HepG2 (cell line): ENCODE data around the gene TNFRSF6B. TPM values are rescaled to one million over a fixed set of nuclear protein-coding genes. Genes with fewer than 3 reads are reported as not detected.
A peak's percentile ranks its signal among the peaks of the same experiment; 100 is the strongest.

Source experiments
- ARID3A ChIP-seq: IDR thresholded peaks from 2 replicates; pipeline ENCODE4 v1.6.1; 2012; ENCODE audit warnings: low read depth, low read length, improper control_type of control experiment
- HDAC6 ChIP-seq: fragments of 200-600 bp; sonication (generic); IDR thresholded peaks from 2 replicates; pipeline ENCODE4 v1.7.0; 2017; ENCODE audit warnings: mild to moderate bottlenecking, antibody characterized with exemption, low read length, low read depth
- ZBTB3 ChIP-seq: sonication (generic); formaldehyde crosslinking; IDR thresholded peaks from 2 replicates; pipeline ENCODE4 v1.4.0; 2020; ENCODE audit warnings: low read depth, mild to moderate bottlenecking, moderate library complexity, missing genetic modification reagents, borderline replicate concordance
- ZBTB43 ChIP-seq: sonication (generic); formaldehyde crosslinking; conservative IDR thresholded peaks from 2 replicates; pipeline ENCODE4 v1.4.0; 2020; ENCODE audit warnings: missing genetic modification reagents
- ZNF318 ChIP-seq: sonication (generic); formaldehyde crosslinking; IDR thresholded peaks from 2 replicates; pipeline ENCODE4 v1.4.0; 2020; ENCODE audit warnings: mild to moderate bottlenecking, missing genetic modification reagents
- ZNF605 ChIP-seq: sonication (generic); formaldehyde crosslinking; IDR thresholded peaks from 2 replicates; pipeline ENCODE4 v1.8.0; 2022; ENCODE audit warnings: mild to moderate bottlenecking, missing genetic modification reagents
- polyA plus RNA-seq, 8 experiments: library from polyadenylated mRNA; depleted of rRNA in 3 of 8; stranded (reverse) in 7 of 8; unstranded in 1 of 8; fragments of >200 nt; fragmentation: Illumina TruSeq in 4 of 8; extraction: Trizol in 4 of 8; gene quantifications; 2 replicates each; pipeline versions ENCODE4 v1.2.1 to v1.2.3, GENCODE V29; 2011 to 2016; ENCODE audit warnings: low read depth in 4 of 8, missing spikeins in 1 of 8, mixed read lengths in 1 of 8; ENCODE audit not compliant: insufficient read depth in 1 of 8
- total RNA-seq, 5 experiments: library from RNA; depleted of rRNA; stranded (reverse); fragments of >200 nt; fragmentation: Illumina TruSeq; extraction: Trizol; gene quantifications; 2 replicates each; pipeline ENCODE4 v1.2.3, GENCODE V29; 2016; ENCODE audit warnings: low read depth in 1 of 5
- TF ChIP-seq, protein P1 (sequence below): sonication (generic); formaldehyde crosslinking; IDR thresholded peaks from 2 replicates; pipeline ENCODE4 v1.5.0; 2020; ENCODE audit warnings: mild to moderate bottlenecking, missing genetic modification reagents, borderline replicate concordance

Gene TNFRSF6B
- total and polyA plus RNA-seq, 2 of the 13 experiments (the other 11 are each of a cell fraction or from before 2014, with no cell fraction given), result 0.24 TPM; not detected in 1

- no peak for TF ChIP-seq ARID3A
- peak; percentile 97 for TF ChIP-seq ZNF605 (CRISPR knock-in tag)
- peak; percentile 30 for TF ChIP-seq ZNF318 (CRISPR knock-in tag)
- TF ChIP-seq ZBTB3 (CRISPR knock-in tag), result peak; percentile 82; the same call in 1 of the 2 replicates
- no peak for TF ChIP-seq HDAC6
- TF ChIP-seq, protein P1, sequence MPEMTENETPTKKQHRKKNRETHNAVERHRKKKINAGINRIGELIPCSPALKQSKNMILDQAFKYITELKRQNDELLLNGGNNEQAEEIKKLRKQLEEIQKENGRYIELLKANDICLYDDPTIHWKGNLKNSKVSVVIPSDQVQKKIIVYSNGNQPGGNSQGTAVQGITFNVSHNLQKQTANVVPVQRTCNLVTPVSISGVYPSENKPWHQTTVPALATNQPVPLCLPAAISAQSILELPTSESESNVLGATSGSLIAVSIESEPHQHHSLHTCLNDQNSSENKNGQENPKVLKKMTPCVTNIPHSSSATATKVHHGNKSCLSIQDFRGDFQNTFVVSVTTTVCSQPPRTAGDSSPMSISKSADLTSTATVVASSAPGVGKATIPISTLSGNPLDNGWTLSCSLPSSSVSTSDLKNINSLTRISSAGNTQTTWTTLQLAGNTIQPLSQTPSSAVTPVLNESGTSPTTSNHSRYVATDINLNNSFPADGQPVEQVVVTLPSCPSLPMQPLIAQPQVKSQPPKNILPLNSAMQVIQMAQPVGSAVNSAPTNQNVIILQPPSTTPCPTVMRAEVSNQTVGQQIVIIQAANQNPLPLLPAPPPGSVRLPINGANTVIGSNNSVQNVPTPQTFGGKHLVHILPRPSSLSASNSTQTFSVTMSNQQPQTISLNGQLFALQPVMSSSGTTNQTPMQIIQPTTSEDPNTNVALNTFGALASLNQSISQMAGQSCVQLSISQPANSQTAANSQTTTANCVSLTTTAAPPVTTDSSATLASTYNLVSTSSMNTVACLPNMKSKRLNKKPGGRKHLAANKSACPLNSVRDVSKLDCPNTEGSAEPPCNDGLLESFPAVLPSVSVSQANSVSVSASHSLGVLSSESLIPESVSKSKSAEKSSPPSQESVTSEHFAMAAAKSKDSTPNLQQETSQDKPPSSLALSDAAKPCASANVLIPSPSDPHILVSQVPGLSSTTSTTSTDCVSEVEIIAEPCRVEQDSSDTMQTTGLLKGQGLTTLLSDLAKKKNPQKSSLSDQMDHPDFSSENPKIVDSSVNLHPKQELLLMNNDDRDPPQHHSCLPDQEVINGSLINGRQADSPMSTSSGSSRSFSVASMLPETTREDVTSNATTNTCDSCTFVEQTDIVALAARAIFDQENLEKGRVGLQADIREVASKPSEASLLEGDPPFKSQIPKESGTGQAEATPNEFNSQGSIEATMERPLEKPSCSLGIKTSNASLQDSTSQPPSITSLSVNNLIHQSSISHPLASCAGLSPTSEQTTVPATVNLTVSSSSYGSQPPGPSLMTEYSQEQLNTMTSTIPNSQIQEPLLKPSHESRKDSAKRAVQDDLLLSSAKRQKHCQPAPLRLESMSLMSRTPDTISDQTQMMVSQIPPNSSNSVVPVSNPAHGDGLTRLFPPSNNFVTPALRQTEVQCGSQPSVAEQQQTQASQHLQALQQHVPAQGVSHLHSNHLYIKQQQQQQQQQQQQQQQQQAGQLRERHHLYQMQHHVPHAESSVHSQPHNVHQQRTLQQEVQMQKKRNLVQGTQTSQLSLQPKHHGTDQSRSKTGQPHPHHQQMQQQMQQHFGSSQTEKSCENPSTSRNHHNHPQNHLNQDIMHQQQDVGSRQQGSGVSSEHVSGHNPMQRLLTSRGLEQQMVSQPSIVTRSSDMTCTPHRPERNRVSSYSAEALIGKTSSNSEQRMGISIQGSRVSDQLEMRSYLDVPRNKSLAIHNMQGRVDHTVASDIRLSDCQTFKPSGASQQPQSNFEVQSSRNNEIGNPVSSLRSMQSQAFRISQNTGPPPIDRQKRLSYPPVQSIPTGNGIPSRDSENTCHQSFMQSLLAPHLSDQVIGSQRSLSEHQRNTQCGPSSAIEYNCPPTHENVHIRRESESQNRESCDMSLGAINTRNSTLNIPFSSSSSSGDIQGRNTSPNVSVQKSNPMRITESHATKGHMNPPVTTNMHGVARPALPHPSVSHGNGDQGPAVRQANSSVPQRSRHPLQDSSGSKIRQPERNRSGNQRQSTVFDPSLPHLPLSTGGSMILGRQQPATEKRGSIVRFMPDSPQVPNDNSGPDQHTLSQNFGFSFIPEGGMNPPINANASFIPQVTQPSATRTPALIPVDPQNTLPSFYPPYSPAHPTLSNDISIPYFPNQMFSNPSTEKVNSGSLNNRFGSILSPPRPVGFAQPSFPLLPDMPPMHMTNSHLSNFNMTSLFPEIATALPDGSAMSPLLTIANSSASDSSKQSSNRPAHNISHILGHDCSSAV (CRISPR knock-in tag), result no peak
- peak; percentile 96 for TF ChIP-seq ZBTB43 (CRISPR knock-in tag)
Observed at GRCh38 chr20:63740627-63741353, 44.3 kb downstream of the TNFRSF6B start (continued).
